ENCODE data around the gene KCND3. TPM values are rescaled to one million over a fixed set of nuclear protein-coding genes. Genes with fewer than 3 reads are reported as not detected.

KCND3 gene
- polyA plus RNA-seq, 1 donor from 2014 or later: 7.8 TPM

GRCh38 chr1:111943066-111943465 lies 46.4 kb downstream of the KCND3 start:
- Histone ChIP-seq H3F3A (ENCODE audit: insufficient read depth, low read length, poor library complexity, severe bottlenecking) (no peaks in the 10 kb centered on the region), H3K4me2 (ENCODE audit: low read length) (no peak overlapping the region), H3K9me3 (ENCODE audit: low read length) (no peaks in the 10 kb centered on the region), H3K27ac (ENCODE audit: low read length) (no peak overlapping the region), H3K9ac (ENCODE audit: low read length) (no peak overlapping the region), H3K9me2 (ENCODE audit: insufficient read depth, low read length) (no peaks in the 10 kb centered on the region), H3K79me2 (replicated peaks; ENCODE audit: insufficient read depth, low read length) (no peaks in the 10 kb centered on the region), H3K4me3 (ENCODE audit: low read length) (no peak overlapping the region), H2AFZ (ENCODE audit: low read depth, low read length) (no peak overlapping the region), H3K27me3 (ENCODE audit: insufficient read depth, low read depth, low read length) (no peaks in the 10 kb centered on the region), H4K20me1 (ENCODE audit: insufficient read depth) (no peaks in the 10 kb centered on the region), H3K36me3 (ENCODE audit: insufficient read depth, low read length) (no peaks in the 10 kb centered on the region)
- TF ChIP-seq RAD21 (conservative IDR thresholded peaks at IDR 0.05) (no peak), SMC3 (conservative IDR thresholded peaks at IDR 0.05; ENCODE audit: poor library complexity) (no peak)

DNA sequence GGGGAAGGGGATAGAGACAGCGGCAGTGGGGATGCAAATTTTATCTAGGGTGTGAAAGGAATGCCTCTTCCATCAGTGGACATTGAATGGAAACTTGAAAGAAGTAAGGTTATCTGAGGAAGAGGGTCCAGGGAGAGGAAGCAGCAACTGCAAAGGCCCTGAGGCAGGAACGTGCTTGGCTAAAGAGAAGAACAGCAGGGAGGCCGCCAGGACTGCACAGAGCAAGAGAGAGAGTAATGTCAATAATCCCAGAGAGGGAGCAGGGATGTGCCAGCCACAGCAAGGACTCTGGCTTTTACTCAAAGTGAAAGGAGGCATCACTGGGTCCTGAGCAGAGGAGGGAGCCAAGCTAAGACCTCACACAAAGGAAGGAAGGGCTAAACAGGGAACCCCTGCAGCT lies 50.9 kb downstream of the KCND3 start:
- no peaks in the 10 kb centered on the region for H3K9me3 ChIP-seq (ENCODE audit: low read length)
- no peak overlapping the region for H3K27ac ChIP-seq (ENCODE audit: low read length)
- H4K20me1 ChIP-seq (ENCODE audit: insufficient read depth): no peaks in the 10 kb centered on the region
- no peak overlapping the region for H3K4me3 ChIP-seq (ENCODE audit: low read length)
- H3F3A ChIP-seq (ENCODE audit: insufficient read depth, low read length, poor library complexity, severe bottlenecking): no peaks in the 10 kb centered on the region
- H3K27me3 ChIP-seq (ENCODE audit: insufficient read depth, low read depth, low read length): no peaks in the 10 kb centered on the region
- no peak overlapping the region for H3K4me2 ChIP-seq (ENCODE audit: low read length)
- no peaks in the 10 kb centered on the region for H3K79me2 ChIP-seq (replicated peaks; ENCODE audit: insufficient read depth, low read length)
- no peaks in the 10 kb centered on the region for H3K9me2 ChIP-seq (ENCODE audit: insufficient read depth, low read length)
- H3K36me3 ChIP-seq (ENCODE audit: insufficient read depth, low read length): no peaks in the 10 kb centered on the region
- H3K9ac ChIP-seq (ENCODE audit: low read length): no peak overlapping the region
- no peak for TF ChIP-seq SMC3 (conservative IDR thresholded peaks at IDR 0.05; ENCODE audit: poor library complexity)
- no peak for TF ChIP-seq TAF1 (IDR thresholded peaks at IDR 0.05; ENCODE audit: low read depth)
- TF ChIP-seq, protein P1, sequence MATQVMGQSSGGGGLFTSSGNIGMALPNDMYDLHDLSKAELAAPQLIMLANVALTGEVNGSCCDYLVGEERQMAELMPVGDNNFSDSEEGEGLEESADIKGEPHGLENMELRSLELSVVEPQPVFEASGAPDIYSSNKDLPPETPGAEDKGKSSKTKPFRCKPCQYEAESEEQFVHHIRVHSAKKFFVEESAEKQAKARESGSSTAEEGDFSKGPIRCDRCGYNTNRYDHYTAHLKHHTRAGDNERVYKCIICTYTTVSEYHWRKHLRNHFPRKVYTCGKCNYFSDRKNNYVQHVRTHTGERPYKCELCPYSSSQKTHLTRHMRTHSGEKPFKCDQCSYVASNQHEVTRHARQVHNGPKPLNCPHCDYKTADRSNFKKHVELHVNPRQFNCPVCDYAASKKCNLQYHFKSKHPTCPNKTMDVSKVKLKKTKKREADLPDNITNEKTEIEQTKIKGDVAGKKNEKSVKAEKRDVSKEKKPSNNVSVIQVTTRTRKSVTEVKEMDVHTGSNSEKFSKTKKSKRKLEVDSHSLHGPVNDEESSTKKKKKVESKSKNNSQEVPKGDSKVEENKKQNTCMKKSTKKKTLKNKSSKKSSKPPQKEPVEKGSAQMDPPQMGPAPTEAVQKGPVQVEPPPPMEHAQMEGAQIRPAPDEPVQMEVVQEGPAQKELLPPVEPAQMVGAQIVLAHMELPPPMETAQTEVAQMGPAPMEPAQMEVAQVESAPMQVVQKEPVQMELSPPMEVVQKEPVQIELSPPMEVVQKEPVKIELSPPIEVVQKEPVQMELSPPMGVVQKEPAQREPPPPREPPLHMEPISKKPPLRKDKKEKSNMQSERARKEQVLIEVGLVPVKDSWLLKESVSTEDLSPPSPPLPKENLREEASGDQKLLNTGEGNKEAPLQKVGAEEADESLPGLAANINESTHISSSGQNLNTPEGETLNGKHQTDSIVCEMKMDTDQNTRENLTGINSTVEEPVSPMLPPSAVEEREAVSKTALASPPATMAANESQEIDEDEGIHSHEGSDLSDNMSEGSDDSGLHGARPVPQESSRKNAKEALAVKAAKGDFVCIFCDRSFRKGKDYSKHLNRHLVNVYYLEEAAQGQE (IDR thresholded peaks at IDR 0.05; ENCODE audit: borderline replicate concordance): no peak
- no peak for TF ChIP-seq RAD21 (conservative IDR thresholded peaks at IDR 0.05)
- TF ChIP-seq EP300 (conservative IDR thresholded peaks at IDR 0.05; ENCODE audit: poor library complexity, severe bottlenecking): no peak
- TF ChIP-seq, protein P2, sequence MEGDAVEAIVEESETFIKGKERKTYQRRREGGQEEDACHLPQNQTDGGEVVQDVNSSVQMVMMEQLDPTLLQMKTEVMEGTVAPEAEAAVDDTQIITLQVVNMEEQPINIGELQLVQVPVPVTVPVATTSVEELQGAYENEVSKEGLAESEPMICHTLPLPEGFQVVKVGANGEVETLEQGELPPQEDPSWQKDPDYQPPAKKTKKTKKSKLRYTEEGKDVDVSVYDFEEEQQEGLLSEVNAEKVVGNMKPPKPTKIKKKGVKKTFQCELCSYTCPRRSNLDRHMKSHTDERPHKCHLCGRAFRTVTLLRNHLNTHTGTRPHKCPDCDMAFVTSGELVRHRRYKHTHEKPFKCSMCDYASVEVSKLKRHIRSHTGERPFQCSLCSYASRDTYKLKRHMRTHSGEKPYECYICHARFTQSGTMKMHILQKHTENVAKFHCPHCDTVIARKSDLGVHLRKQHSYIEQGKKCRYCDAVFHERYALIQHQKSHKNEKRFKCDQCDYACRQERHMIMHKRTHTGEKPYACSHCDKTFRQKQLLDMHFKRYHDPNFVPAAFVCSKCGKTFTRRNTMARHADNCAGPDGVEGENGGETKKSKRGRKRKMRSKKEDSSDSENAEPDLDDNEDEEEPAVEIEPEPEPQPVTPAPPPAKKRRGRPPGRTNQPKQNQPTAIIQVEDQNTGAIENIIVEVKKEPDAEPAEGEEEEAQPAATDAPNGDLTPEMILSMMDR (IDR thresholded peaks at IDR 0.05; ENCODE audit: poor library complexity, severe bottlenecking): no peak
- no peak for TF ChIP-seq EZH2 (IDR thresholded peaks at IDR 0.05; ENCODE audit: borderline replicate concordance, insufficient read depth, low read length, poor library complexity, severe bottlenecking)
- no peak for TF ChIP-seq POLR2AphosphoS5 (IDR thresholded peaks at IDR 0.05)
- no peak for TF ChIP-seq MXI1 (conservative IDR thresholded peaks at IDR 0.05; ENCODE audit: poor library complexity, severe bottlenecking)
- no peak overlapping the region for H2AFZ ChIP-seq (ENCODE audit: low read depth, low read length)

DNA sequence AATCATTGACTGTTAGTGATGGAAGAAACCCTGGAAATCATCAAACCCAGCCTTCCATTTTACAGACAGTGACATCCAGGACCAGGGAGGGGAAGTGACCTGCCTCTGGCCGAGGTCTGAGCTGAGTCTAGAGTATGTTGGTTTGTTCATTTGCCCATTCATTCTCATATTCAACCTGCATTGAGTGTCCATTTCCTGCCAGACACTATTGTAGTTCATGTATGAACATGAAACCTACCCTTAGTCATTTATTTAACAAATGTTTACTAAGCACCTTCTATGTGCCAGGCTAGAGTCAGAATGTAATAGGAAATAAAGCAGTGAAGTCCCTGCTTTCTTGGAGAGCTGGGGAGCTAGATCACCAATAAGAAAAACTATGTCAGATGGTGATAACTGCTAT lies 51.3 kb downstream of the KCND3 start:
- no peaks in the 10 kb centered on the region for H3K9me3 ChIP-seq (ENCODE audit: low read length)
- no peaks in the 10 kb centered on the region for H3K9me2 ChIP-seq (ENCODE audit: insufficient read depth, low read length)
- TF ChIP-seq RAD21 (conservative IDR thresholded peaks at IDR 0.05) (no peak), EZH2 (IDR thresholded peaks at IDR 0.05; ENCODE audit: borderline replicate concordance, insufficient read depth, low read length, poor library complexity, severe bottlenecking) (no peak), TAF1 (IDR thresholded peaks at IDR 0.05; ENCODE audit: low read depth) (no peak), MXI1 (conservative IDR thresholded peaks at IDR 0.05; ENCODE audit: poor library complexity, severe bottlenecking) (no peak), SMC3 (conservative IDR thresholded peaks at IDR 0.05; ENCODE audit: poor library complexity) (no peak), POLR2AphosphoS5 (IDR thresholded peaks at IDR 0.05) (no peak), EP300 (conservative IDR thresholded peaks at IDR 0.05; ENCODE audit: poor library complexity, severe bottlenecking) (no peak)
- TF ChIP-seq, protein P2 (IDR thresholded peaks at IDR 0.05; ENCODE audit: poor library complexity, severe bottlenecking): no peak
- TF ChIP-seq, protein P1 (IDR thresholded peaks at IDR 0.05; ENCODE audit: borderline replicate concordance): no peak
- H3K27ac ChIP-seq (ENCODE audit: low read length): no peak overlapping the region
- no peak overlapping the region for H2AFZ ChIP-seq (ENCODE audit: low read depth, low read length)
- H4K20me1 ChIP-seq (ENCODE audit: insufficient read depth): no peaks in the 10 kb centered on the region
- H3F3A ChIP-seq (ENCODE audit: insufficient read depth, low read length, poor library complexity, severe bottlenecking): no peaks in the 10 kb centered on the region
- H3K36me3 ChIP-seq (ENCODE audit: insufficient read depth, low read length): no peaks in the 10 kb centered on the region
- H3K27me3 ChIP-seq (ENCODE audit: insufficient read depth, low read depth, low read length): no peaks in the 10 kb centered on the region
- no peak overlapping the region for H3K4me3 ChIP-seq (ENCODE audit: low read length)
- no peak overlapping the region for H3K9ac ChIP-seq (ENCODE audit: low read length)
- no peaks in the 10 kb centered on the region for H3K79me2 ChIP-seq (replicated peaks; ENCODE audit: insufficient read depth, low read length)
- H3K4me2 ChIP-seq (ENCODE audit: low read length): no peak overlapping the region
